ENCODE measurements around the gene GUCY2F.

DNA sequence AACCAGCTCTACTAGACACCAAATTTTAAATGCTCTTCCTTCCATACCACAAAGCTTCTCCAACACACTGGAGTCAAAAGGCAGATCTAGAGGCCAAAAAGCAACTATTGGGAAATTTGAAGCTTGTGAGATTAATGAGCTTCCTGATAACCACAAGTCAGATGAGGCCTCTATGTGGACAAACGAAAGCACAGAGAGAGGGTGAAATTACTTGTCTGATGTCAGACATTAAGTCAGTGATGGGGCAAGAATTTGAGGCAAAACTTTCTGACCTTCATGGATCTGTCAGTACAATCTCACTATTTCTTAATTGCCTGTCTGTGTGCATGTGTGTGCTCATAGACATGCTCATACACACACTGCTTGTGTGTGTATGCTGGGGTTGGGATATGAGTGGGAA, 103.6 kb downstream of the GUCY2F start:
- TF ChIP-seq, protein P1, sequence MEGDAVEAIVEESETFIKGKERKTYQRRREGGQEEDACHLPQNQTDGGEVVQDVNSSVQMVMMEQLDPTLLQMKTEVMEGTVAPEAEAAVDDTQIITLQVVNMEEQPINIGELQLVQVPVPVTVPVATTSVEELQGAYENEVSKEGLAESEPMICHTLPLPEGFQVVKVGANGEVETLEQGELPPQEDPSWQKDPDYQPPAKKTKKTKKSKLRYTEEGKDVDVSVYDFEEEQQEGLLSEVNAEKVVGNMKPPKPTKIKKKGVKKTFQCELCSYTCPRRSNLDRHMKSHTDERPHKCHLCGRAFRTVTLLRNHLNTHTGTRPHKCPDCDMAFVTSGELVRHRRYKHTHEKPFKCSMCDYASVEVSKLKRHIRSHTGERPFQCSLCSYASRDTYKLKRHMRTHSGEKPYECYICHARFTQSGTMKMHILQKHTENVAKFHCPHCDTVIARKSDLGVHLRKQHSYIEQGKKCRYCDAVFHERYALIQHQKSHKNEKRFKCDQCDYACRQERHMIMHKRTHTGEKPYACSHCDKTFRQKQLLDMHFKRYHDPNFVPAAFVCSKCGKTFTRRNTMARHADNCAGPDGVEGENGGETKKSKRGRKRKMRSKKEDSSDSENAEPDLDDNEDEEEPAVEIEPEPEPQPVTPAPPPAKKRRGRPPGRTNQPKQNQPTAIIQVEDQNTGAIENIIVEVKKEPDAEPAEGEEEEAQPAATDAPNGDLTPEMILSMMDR (IDR thresholded peaks at IDR 0.05; ENCODE audit: low read length) = no peak
- no peak for TF ChIP-seq EZH2 (IDR thresholded peaks at IDR 0.05; ENCODE audit: borderline replicate concordance, low read length)

Measured in OCI-LY1 (cell line).